Germinal center (tissue), 1 donor: Measurements from ENCODE around the gene TH.
A peak's percentile ranks its signal among the peaks of the same experiment; 100 is the strongest.

Source experiments
- DNase-seq: peaks from one replicate; pipeline ENCODE4 v3.0.0; 2012; ENCODE audit warnings: mixed read lengths, low spot score

TH gene

GRCh38 chr11:2208691-2209369 is 37.2 kb upstream of the TH start:
- no peak for DNase-seq

GRCh38 chr11:2207773-2208621 is 36.4 kb upstream of the TH start:
- DNase-seq = no peak

GRCh38 chr11:2207212-2207611 is 35.6 kb upstream of the TH start:
- no peak for DNase-seq

GRCh38 chr11:2205981-2206690 is 34.5 kb upstream of the TH start:
- DNase-seq = no peak

- DNase-seq = no peak
These were observed 33.7 kb upstream of the TH start for GRCh38 chr11:2205214-2205720.

GRCh38 chr11:2204361-2205213 is 33.0 kb upstream of the TH start:
- no peak for DNase-seq

- DNase-seq = no peak
These were observed 32.0 kb upstream of the TH start for GRCh38 chr11:2203440-2204259.

- DNase-seq = no peak
These were observed 31.4 kb upstream of the TH start for GRCh38 chr11:2202900-2203439.

- DNase-seq = no peak
These were observed 30.7 kb upstream of the TH start for GRCh38 chr11:2202071-2202899.

- no peak for DNase-seq
These were observed 29.9 kb upstream of the TH start for GRCh38 chr11:2201542-2201941.

- DNase-seq = no peak
These were observed 29.4 kb upstream of the TH start for GRCh38 chr11:2200957-2201519.

- DNase-seq = no peak
These were observed 28.9 kb upstream of the TH start for GRCh38 chr11:2200536-2200935.

- no peak for DNase-seq
These were observed 28.1 kb upstream of the TH start for GRCh38 chr11:2199466-2200341.

GRCh38 chr11:2198621-2199365 is 27.2 kb upstream of the TH start:
- no peak for DNase-seq

- no peak for DNase-seq
These were observed 26.3 kb upstream of the TH start for GRCh38 chr11:2197771-2198520.

- DNase-seq = peak; percentile 68
These were observed 25.6 kb upstream of the TH start for GRCh38 chr11:2196970-2197770.
